GM19240 (cell line): ENCODE data around the gene CTAGE4.
"Not testable (repeated sequence)": the region's sequence is repeated elsewhere in the genome, so short reads cannot be mapped to it uniquely, and the experiment has no call there.

Source experiments
- DNase-seq: peaks from one replicate; pipeline ENCODE4 v3.0.0; 2011; ENCODE audit warnings: low spot score; ENCODE audit not compliant: insufficient read length

Gene CTAGE4

GRCh38 chr7:144217200-144217599 lies 33.9 kb downstream of the CTAGE4 start:
- DNase-seq, result not testable (repeated sequence)

GRCh38 chr7:144218581-144218980 lies 35.3 kb downstream of the CTAGE4 start:
- not testable (repeated sequence) for DNase-seq

- not testable (repeated sequence) for DNase-seq
Observed at GRCh38 chr7:144219149-144219548, 35.9 kb downstream of the CTAGE4 start.

GRCh38 chr7:144220531-144220930 lies 37.3 kb downstream of the CTAGE4 start:
- DNase-seq, result not testable (repeated sequence)

GRCh38 chr7:144223675-144224074 lies 40.4 kb downstream of the CTAGE4 start:
- not testable (repeated sequence) for DNase-seq

- not testable (repeated sequence) for DNase-seq
Observed at GRCh38 chr7:144226866-144227265, 43.6 kb downstream of the CTAGE4 start.

GRCh38 chr7:144228810-144229209 lies 45.5 kb downstream of the CTAGE4 start:
- DNase-seq, result not testable (repeated sequence)

- DNase-seq, result not testable (repeated sequence)
Observed at GRCh38 chr7:144231027-144231426, 47.8 kb downstream of the CTAGE4 start.

- DNase-seq, result not testable (repeated sequence)
Observed at GRCh38 chr7:144233039-144233438, 49.8 kb downstream of the CTAGE4 start.
